ENCODE data around the gene TK1.
"Not testable (repeated sequence)": the region's sequence is repeated elsewhere in the genome, so short reads cannot be mapped to it uniquely, and the experiment has no call there.

The TK1 gene

DNA sequence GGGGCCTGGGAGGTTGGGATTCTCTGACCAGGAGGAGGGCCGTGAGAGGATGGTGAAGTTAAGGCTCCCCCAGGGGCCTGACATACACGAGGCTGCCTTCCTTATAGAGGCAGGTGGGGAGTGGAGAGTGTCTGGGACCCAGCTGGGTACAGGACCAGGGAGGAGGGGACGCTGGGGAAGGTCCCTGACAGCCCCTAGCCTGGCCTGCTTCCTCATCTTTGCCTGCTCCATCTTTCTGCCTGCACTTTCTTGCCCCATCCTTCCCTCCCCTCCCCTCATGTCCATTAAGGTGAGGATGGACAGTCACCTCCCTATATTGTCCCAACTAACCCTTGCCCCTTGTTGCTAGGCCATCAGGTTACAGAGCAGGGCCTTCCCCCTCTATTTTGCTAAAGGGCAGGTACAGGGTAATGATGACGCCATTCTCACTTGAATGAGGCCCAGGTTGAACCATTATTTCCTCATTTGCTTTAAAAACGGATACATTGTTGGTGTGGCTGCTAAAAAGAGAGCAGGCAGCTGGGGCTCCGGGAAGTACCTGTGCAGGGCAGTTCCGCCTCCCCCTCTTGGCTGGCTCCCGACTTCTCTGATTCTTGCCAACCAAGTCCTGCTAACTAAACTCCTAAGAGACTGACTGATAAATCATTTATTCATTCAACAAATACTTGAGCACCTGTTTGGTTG lies 39.4 kb downstream of the TK1 start:
- DNase-seq: no peak

- no peak for DNase-seq
Measured at GRCh38 chr17:78146881-78147280, 40.0 kb downstream of the TK1 start.

- no peak for DNase-seq
Measured at GRCh38 chr17:78146471-78146869, 40.4 kb downstream of the TK1 start.

DNA sequence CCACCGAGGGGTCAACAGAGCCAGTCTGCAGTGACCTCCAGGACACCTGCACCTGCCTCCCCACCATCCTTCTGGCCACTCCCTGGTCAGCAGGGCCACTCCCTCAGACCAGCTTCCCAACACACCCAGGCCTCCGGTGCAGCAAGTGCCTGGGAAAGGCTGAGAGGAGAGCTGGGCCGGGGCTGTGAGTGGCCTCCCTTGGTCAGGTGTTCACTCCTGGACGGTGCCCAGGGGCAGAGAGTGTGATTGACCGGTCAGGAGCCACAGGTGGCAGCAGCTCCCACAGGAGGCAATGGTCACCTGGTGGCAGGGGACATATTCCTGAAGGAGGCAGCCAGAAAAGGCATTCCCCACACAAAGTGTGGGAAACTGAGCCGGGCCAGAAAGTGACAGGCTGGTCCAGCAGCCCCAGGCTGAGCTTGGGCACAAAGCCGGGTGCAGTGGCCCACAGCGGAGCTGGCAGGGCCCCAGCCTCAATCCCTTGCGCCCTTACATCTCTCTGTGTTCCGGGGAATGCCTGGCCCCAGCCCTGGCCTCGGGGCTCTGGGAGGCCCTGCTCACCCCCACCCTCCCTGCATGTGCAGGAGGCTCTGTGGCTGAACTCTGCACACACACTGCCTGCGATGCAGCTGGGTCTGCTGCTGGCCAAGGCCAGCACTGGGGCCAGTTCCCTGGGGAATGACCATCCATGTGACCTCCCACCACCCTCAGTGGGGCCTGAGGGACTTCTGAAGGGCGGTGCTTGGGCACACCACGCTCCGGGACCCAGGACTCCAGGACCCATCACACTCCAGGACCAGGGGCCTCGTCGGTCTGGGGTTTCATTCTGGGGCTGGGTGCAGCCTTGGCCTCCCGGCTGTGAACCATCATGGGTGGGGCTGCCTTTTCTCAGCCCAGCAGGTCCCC lies 41.9 kb downstream of the TK1 start:
- DNase-seq: no peak

- no peak for DNase-seq
Measured at GRCh38 chr17:78144147-78144719, 42.6 kb downstream of the TK1 start.

GRCh38 chr17:78143214-78144146 lies 43.4 kb downstream of the TK1 start:
- no peak for DNase-seq

- no peak for DNase-seq
Measured at GRCh38 chr17:78142119-78142861, 44.6 kb downstream of the TK1 start.

DNA sequence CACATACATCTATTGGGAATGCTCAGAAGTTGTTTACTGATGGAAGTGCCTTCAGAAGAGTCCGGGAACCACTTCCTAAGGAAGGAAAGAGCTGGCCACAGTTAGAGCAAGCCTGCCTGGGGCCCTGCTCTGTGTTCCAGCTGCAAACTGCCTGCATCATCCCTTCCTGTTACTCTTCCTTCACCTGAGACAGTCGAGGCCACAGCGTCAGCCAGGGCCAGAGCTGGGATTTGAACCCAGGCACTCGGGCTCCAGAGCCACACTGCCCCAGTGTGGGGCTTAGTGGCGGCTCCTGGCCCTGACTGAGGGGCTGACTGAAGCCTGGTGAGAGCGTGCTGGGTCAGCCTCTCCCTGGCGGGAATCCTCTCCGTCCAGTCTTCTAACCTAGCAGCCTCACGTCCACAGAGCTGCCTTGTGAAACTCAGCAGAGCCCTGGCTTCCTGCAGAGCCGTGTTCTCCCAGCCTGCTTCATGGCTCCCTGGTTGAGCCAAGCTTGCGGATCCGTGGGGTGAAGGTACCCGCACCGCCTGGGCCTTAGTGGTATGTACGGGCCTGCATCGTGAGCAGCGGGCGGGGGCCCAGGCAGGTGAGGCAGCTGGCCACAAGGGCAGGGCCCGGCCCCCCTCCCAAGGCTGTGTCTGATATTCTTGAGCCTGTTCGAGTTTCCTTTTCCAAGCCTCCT lies 45.3 kb downstream of the TK1 start:
- DNase-seq: no peak

DNA sequence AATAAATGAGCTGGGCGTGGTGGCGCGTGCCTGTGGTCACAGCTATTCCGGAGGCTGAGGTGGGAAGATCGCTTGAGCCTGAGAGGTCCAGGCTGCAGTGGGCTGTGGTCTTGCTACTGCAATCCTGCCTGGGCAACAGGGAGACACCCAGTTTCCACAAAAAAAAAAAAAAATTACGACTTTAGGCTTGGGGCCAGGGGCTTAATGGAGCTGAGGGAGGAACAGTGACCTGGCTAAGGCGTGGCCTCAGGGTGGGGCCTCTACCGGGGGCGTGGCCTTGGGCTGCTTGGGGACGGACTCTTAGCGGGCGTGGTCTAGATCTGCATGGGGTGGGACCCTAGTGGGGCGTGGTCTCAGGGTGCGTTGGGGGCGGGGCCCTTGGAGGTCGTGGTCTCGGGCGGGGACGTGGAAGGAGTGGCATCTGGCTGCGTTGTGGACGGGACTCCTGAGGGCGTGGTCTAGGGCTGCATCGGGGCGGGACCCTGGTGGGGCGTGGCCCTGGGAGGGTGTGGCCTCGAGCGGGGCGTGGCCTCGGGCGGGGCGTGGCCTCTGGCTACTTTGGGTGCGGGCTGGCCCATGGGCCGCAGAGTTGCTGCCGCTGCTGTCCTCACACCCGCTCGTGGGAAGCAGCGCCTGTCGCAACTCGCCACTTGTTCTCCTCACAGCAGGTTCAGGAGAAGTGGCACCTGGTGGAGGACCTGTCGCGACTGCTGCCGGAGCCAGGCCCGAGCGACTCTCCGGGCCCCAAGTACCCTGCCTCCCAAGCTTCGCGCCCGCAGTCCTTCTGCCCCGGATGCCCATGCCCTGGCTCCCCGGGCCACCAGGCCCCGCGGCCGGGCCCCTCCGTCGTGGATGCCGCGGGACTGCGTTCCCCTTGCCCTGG lies 46.4 kb downstream of the TK1 start:
- peak; percentile 78 for DNase-seq

DNA sequence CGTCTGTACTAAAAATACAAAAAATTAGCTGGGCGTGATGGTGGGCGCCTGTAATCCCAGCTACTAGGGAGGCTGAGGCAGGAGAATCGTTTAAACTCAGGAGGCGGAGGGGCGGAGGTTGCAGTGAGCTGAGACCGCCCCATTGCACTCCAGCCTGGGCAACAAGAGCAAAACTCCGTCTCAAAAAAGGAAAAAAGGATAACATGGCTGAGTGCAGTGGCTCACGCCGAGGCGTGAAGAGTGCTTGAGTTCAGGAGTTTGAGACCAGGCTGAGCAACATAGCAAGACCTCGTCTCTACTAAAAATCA lies 47.0 kb downstream of the TK1 start:
- not testable (repeated sequence) for DNase-seq

DNA sequence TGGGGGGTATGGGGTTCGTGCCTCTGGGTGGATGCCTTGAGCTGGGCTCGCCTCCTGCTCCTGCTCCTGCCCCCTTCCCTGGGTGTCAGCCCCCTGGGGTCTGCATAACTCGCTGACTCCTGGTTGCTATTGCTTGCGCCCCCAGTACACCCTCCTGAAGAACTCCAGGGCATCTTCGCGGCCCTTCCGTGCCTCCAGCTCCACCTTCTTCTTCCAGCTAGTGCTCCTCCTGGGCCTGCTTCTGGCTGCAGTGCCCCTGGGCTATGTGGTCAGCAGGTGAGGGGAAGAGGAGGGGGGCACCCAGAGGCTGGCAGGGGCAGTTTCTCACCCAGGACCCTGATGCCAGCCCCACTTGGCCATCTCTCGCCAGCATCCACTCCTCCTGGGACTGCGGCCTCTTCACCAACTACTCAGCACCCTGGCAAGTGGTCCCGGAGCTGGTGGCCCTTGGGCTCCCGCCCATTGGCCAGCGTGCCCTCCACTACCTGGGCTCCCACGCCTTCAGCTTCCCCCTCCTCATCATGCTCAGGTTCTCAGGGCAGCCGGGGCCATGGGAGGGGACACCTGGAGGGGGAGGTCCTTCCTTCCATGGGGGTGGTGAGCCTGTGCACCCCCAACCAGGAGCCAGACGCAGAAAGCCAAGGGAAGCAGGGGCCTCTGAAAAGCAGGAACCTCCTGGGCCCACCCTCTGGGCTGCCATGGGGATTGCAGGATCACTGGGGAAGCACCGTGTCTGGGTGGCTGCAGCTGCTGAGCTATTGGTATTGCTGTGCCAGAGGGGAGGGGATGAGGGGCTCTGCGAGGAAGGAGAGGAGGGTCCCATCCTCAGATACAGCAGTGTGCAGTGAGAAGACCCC lies 48.4 kb downstream of the TK1 start:
- peak; percentile 34 for DNase-seq

DNA sequence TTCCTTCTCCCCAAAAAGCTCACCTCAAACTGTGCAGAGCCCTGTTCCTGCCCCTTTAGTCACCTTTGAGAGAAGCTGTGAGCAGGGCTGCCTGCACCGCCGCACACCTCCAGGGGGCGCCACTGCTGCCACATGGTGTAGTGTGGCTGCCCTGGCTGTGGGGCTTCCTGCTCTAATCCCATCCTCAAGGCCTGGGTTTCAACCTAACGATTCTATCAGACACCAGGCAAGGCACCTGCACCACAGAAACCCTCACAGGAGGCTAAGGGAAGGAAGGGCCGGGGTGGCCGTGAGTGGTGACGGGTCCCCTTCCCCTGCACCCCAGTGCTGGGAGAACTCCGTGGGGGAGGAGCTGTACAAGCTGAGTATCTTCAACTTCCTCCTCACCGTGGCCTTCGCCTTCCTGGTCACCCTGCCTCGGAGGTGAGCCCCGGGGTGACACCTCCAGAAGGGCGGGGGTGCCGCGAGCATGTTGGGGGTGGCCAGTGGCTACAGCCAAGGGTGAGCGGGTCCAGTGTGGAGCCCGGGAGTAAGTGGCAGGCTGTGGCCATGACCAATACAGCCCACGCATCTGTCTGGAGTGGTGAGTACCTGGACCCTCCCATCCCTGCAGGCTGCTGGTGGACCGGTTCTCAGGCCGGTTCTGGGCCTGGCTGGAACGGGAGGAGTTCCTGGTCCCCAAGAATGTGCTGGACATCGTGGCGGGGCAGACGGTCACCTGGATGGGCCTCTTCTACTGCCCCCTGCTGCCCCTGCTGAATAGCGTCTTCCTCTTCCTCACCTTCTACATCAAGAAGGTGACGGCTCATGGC lies 49.3 kb downstream of the TK1 start:
- DNase-seq: peak; percentile 40

- DNase-seq: no peak
Measured at GRCh38 chr17:78135858-78136500, 50.9 kb downstream of the TK1 start.

DNA sequence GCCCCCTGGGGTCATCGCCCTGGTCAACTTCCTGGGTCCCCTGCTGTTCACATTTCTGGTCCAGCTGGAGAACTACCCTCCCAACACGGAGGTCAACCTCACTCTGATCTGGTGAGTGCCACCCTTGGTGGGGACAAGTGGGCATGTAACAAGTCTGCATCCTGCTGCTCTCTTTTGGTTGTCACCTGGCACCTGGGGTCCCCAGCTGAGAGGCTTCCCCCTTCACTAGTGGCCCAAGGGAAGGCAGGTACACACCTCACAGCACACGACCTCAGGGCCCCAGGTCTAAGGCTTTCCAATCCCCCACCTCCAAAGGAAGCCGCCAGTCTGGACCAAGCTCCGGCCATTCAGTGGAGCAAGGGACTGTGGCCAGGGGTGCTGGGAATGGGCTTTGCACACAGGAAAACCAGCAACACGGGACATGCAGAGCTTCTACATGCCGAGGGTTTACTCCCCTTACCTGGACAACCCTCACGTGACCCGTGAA lies 51.9 kb downstream of the TK1 start:
- no peak for DNase-seq

GRCh38 chr17:78133971-78134898 lies 52.6 kb downstream of the TK1 start:
- no peak for DNase-seq

DNA sequence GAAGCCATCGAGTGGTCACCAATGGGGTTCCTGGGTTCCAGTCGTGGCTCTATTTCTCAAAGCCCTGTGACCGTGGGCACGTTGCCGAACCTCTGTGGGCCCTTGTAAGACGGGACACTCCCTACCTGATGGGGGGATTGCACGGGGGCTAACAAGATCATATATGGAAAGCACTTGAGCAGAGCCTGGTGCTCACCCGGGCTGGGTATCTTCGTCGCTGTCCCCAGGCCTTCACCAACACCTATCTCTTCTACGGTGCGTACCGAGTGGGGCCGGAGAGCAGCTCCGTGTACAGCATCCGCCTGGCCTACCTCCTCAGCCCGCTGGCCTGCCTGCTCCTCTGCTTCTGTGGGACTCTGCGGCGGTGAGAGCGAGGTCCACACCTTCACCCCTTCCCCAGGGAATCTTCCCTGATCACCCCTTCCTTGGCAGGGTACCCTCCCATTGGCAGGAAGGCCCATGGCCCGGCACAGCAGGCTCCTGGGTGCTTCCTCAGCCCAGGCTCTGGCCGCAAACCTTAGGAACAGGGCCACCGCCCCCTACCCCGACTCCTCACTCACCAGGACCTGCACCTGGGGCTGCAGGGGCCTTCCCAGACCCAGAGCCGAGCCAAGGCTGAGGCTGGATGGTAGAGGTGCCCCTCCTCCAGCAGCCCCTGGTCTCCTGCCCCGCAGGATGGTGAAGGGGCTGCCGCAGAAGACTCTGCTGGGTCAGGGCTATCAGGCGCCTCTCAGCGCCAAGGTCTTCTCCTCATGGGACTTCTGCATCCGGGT lies 53.5 kb downstream of the TK1 start:
- DNase-seq: no peak

Data from right forelimb (tissue), 1 donor.